ENCODE measurements around the gene PXT1. TPM values are rescaled to one million over a fixed set of nuclear protein-coding genes. Genes with fewer than 3 reads are reported as not detected.

The PXT1 gene
- total and polyA plus RNA-seq, 9 of the 15 experiments (the other 6 are each of a cell fraction or from before 2014, with no cell fraction given): 0.09 to 0.11 (median 0.10) TPM; not detected in 5

DNA sequence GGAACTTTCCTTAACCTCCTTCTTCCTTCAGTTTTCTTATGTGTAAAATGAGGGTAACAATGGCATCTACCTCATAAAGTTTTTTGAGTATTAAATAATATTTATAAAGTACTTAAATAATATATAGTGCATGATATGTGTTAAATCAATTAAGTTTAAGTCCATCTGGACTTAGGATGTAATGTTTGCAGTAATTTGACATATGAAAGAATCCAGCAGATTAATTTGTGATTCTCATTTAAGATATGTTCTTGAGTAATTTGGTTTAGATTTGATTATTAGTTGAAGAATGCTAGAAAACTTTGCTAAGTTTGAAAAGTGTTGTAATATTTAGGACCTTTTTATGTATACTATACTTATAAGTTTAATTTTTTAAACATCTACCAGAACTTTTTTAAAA is 18.3 kb upstream of the PXT1 start:
- CTCF ChIA-PET (ENCODE audit: low intra/inter-chr PET ratio): no interaction called here

More for the DNA sequence above, 18.3 kb upstream of the PXT1 start:
- ATAC-seq: no peak
- intact Hi-C loops (cut with micrococcal nuclease): no loop called here
- no peak overlapping the region for H3K4me3 ChIP-seq
- H3K27ac ChIP-seq (ENCODE audit: extremely low read depth, low read depth, low read length): no peak overlapping the region
- no peaks in the 10 kb centered on the region for H3K9me1 ChIP-seq (ENCODE audit: control insufficient read depth, insufficient read depth, low read length)
- H3K4me2 ChIP-seq (ENCODE audit: insufficient read depth, low read length): no peak overlapping the region
- no peak overlapping the region for H3K9ac ChIP-seq (ENCODE audit: insufficient read depth in 1 of 2, low read depth in 2 of 2, low read length in 2 of 2)
- no peak overlapping the region for H2AFZ ChIP-seq (ENCODE audit: low read depth, low read length)
- H3K36me3 ChIP-seq (ENCODE audit: control insufficient read depth, insufficient read depth, low read length): peaks cover 17% of the 10 kb centered on the region
- H3K79me2 ChIP-seq (ENCODE audit: control insufficient read depth, insufficient read depth, low read length): peaks cover 89% of the 10 kb centered on the region
- TF ChIP-seq ZNF239 (CRISPR knock-in tag; IDR thresholded peaks at IDR 0.05): no peak
- TF ChIP-seq ZNF584 (CRISPR knock-in tag; IDR thresholded peaks at IDR 0.05; ENCODE audit: low read depth): no peak
- TF ChIP-seq GTF2A2 (tag; IDR thresholded peaks at IDR 0.05): no peak
- no peak for TF ChIP-seq RFX5 (IDR thresholded peaks at IDR 0.05; ENCODE audit: low read depth, low read length)
- TF ChIP-seq, protein P1, sequence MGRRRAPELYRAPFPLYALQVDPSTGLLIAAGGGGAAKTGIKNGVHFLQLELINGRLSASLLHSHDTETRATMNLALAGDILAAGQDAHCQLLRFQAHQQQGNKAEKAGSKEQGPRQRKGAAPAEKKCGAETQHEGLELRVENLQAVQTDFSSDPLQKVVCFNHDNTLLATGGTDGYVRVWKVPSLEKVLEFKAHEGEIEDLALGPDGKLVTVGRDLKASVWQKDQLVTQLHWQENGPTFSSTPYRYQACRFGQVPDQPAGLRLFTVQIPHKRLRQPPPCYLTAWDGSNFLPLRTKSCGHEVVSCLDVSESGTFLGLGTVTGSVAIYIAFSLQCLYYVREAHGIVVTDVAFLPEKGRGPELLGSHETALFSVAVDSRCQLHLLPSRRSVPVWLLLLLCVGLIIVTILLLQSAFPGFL (CRISPR knock-in tag; IDR thresholded peaks at IDR 0.05): no peak
- no peak for TF ChIP-seq NR3C1 (CRISPR knock-in tag; IDR thresholded peaks at IDR 0.05)
- TF ChIP-seq ATF4 (CRISPR knock-in tag; IDR thresholded peaks at IDR 0.05): no peak
- no peak for TF ChIP-seq CREB3 (tag; conservative IDR thresholded peaks at IDR 0.05; ENCODE audit: low read depth)
- TF ChIP-seq TCF15 (CRISPR knock-in tag; IDR thresholded peaks at IDR 0.05): no peak
- no peak for TF ChIP-seq SREBF1 (IDR thresholded peaks at IDR 0.05; ENCODE audit: borderline replicate concordance, low read depth, low read length)
- TF ChIP-seq PCBP1 (IDR thresholded peaks at IDR 0.05; ENCODE audit: low read depth, low read length, poor library complexity, severe bottlenecking): no peak
- no peak for TF ChIP-seq MTA3 (IDR thresholded peaks at IDR 0.05; ENCODE audit: borderline replicate concordance)
- no peak for TF ChIP-seq SMARCC2 (IDR thresholded peaks at IDR 0.05; ENCODE audit: low read depth)
- no peak for TF ChIP-seq ZNF347 (CRISPR knock-in tag; IDR thresholded peaks at IDR 0.05; ENCODE audit: low read depth)
- no peak for TF ChIP-seq ZNF197 (CRISPR knock-in tag; IDR thresholded peaks at IDR 0.05; ENCODE audit: low read depth)
- H3K9me3 ChIP-seq (replicated peaks; ENCODE audit: control insufficient read depth, insufficient read depth, low read depth, low read length): no peaks in the 10 kb centered on the region; the same call in 1 of the 2 replicates
- BruUV-seq (replicated peaks): no TSS peak
- no peaks in the 10 kb centered on the region; the same call in 1 of the 2 replicates for H4K20me1 ChIP-seq (replicated peaks; ENCODE audit: control insufficient read depth, insufficient read depth, low read length)
- H3K4me1 ChIP-seq (replicated peaks in 1 of 2; ENCODE audit: control insufficient read depth in 2 of 2, insufficient read depth in 2 of 2, low read length in 2 of 2): peaks cover 0 to 4% of the 10 kb centered on the region in 2 experiments; a peak in 4 of 5 replicates
- in situ Hi-C loops (cut with MboI): no loop called here
- no peak for FAIRE-seq
- H3K27me3 ChIP-seq (ENCODE audit: control insufficient read depth in 2 of 2, insufficient read depth in 2 of 2, low read length in 2 of 2): no peaks in the 10 kb centered on the region
- no peak for DNase-seq (ENCODE audit: extremely low read depth in 1 of 4, low spot score in 3 of 4)
- POLR2A ChIA-PET: interaction anchor here (1.1 to 2.2 kb wide), 2 partner anchors 10 to 16 kb away, joined by 6 to 11 read pairs; no protein-coding TSS in a partner anchor
